Measurements from ENCODE around the gene PLEKHG2. TPM values are rescaled to one million over a fixed set of nuclear protein-coding genes. Genes with fewer than 3 reads are reported as not detected.

The PLEKHG2 gene
- total RNA-seq, 4 donors from 2014 or later, result 6.4 to 29.9 (median 7.7) TPM

DNA sequence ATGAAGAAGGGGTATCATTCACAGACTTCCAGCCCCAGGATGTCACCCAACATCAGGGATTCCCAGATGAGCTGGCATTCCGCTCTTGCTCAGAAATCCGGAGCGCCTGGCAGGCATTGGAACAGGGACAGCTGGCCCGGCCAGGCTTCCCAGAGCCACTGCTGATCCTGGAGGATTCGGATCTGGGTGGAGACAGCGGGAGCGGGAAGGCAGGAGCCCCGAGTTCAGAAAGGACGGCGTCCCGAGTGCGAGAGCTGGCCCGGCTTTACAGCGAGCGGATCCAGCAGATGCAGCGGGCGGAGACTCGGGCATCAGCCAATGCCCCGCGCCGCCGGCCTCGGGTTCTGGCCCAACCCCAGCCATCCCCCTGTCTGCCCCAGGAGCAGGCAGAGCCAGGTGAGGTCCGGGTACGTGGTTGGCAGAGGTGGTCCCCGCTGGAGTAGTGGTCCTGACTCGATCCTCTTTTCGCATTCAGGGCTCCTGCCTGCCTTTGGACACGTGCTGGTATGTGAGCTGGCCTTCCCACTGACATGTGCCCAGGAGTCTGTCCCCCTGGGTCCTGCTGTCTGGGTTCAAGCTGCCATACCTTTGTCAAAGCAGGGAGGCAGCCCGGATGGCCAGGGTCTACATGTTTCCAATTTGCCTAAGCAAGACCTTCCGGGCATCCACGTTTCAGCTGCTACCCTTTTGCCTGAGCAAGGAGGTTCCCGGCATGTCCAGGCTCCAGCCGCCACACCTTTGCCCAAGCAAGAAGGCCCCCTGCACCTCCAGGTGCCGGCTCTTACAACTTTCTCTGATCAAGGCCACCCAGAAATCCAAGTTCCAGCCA, 11.0 kb downstream of the PLEKHG2 start:
- TF ChIP-seq, protein P1, sequence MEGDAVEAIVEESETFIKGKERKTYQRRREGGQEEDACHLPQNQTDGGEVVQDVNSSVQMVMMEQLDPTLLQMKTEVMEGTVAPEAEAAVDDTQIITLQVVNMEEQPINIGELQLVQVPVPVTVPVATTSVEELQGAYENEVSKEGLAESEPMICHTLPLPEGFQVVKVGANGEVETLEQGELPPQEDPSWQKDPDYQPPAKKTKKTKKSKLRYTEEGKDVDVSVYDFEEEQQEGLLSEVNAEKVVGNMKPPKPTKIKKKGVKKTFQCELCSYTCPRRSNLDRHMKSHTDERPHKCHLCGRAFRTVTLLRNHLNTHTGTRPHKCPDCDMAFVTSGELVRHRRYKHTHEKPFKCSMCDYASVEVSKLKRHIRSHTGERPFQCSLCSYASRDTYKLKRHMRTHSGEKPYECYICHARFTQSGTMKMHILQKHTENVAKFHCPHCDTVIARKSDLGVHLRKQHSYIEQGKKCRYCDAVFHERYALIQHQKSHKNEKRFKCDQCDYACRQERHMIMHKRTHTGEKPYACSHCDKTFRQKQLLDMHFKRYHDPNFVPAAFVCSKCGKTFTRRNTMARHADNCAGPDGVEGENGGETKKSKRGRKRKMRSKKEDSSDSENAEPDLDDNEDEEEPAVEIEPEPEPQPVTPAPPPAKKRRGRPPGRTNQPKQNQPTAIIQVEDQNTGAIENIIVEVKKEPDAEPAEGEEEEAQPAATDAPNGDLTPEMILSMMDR (IDR thresholded peaks at IDR 0.05), result no peak
- no peak for TF ChIP-seq EP300 (IDR thresholded peaks at IDR 0.05)
- Histone ChIP-seq H3K4me1 (peaks cover 5% of the 10 kb centered on the region), H3K36me3 (peaks cover 51% of the 10 kb centered on the region), H3K27ac (no peak overlapping the region), H3K9me3 (no peaks in the 10 kb centered on the region), H3K4me3 (no peak overlapping the region), H3K27me3 (no peaks in the 10 kb centered on the region)
- DNase-seq (ENCODE audit: low spot score in 2 of 2), result no peak
- WGBS, result 81% methylated on average over 34 of the region's 35 CpGs

- Histone ChIP-seq H3K4me3 (no peak overlapping the region), H3K27ac (no peak overlapping the region), H3K9me3 (no peaks in the 10 kb centered on the region), H3K36me3 (peaks cover 45% of the 10 kb centered on the region), H3K27me3 (no peaks in the 10 kb centered on the region), H3K4me1 (peaks cover 9% of the 10 kb centered on the region)
- TF ChIP-seq POLR2AphosphoS5 (IDR thresholded peaks at IDR 0.05), result no peak
- TF ChIP-seq, protein P1 (IDR thresholded peaks at IDR 0.05), result no peak
- TF ChIP-seq EP300 (IDR thresholded peaks at IDR 0.05), result no peak
- no peak for TF ChIP-seq POLR2A (IDR thresholded peaks at IDR 0.05)
- 90% methylated on average over 8 of the region's 16 CpGs for WGBS
- DNase-seq (ENCODE audit: low spot score in 2 of 2), result no peak
These were observed 12.5 kb downstream of the PLEKHG2 start for GRCh38 chr19:39424934-39425333.

DNA sequence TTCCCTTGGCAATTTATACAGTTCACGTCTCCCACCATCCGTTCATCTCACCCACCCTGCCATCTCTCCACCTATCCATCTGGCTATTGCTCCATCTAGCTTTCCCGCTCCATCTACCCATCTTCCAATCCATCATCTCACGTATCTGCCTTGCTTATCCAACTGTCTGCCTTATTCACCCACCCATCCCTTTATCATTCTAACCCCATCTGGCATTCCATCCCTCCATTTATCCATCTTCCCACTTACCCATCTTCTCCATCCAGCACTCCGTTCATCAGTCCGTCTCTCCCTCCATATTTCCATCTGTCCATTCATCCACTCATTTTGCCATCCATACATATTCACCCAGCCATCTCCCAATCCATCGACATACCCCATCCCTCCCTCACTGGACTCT, 13.3 kb downstream of the PLEKHG2 start:
- WGBS, result 82% methylated on average over 7 of the region's 7 CpGs

DNA sequence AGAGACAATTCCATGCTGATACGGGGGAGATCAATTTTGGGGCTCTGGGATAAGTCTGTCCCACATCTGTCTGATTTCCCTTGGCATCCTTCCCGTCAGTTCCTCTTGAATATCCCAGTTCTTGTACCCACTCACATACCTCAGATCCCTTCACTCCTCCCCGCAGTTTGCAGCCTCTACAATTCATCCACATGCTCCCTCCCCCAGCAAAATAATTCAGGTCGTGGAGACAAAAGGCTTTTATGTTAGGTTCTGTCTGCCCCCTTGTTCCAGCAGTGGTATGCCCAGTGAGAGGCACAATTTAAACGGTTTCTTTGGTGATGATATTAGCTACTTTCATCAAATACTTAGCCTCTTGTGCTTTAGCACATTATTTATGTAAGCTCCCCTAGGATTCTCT, 13.7 kb downstream of the PLEKHG2 start:
- no peaks in the 10 kb centered on the region for H3K27me3 ChIP-seq
- H3K4me3 ChIP-seq, result no peak overlapping the region
- no peaks in the 10 kb centered on the region for H3K9me3 ChIP-seq
- H3K27ac ChIP-seq, result no peak overlapping the region
- WGBS, result 60% methylated on average over 5 of the region's 5 CpGs
- TF ChIP-seq POLR2A (IDR thresholded peaks at IDR 0.05), result no peak
- TF ChIP-seq, protein P1 (IDR thresholded peaks at IDR 0.05), result no peak
- TF ChIP-seq EP300 (IDR thresholded peaks at IDR 0.05), result no peak
- no peak for TF ChIP-seq POLR2AphosphoS5 (IDR thresholded peaks at IDR 0.05)
- peaks cover 15% of the 10 kb centered on the region for H3K4me1 ChIP-seq
- DNase-seq (ENCODE audit: low spot score in 2 of 2), result no peak
- H3K36me3 ChIP-seq, result peaks cover 35% of the 10 kb centered on the region

More for the DNA sequence above, 13.3 kb downstream of the PLEKHG2 start:
- no peaks in the 10 kb centered on the region for H3K9me3 ChIP-seq
- peaks cover 39% of the 10 kb centered on the region for H3K36me3 ChIP-seq
- H3K4me1 ChIP-seq, result peaks cover 12% of the 10 kb centered on the region
- no peak overlapping the region for H3K27ac ChIP-seq
- H3K4me3 ChIP-seq, result no peak overlapping the region
- TF ChIP-seq, protein P1 (IDR thresholded peaks at IDR 0.05), result no peak
- no peak for TF ChIP-seq POLR2AphosphoS5 (IDR thresholded peaks at IDR 0.05)
- DNase-seq (ENCODE audit: low spot score in 2 of 2), result no peak
- H3K27me3 ChIP-seq, result no peaks in the 10 kb centered on the region

DNA sequence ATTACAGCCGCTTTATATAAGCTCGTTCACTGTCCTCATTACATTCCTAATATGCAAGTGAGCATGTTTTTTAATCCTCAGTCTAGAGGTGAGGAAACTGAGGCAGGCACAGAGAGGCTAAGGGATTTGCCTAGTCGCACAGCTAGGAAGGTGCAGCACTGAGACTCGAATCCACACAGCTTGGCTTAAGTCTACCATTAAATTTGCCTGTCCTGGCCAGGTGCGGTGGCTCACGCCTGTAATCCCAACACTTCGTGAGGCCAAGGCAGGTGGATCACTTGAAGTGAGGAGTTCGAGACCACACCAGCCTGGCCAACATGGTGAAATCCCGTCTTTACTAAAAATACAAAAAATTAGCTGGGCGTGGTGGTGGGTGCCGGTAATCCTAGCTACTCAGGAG, 15.2 kb downstream of the PLEKHG2 start:
- Histone ChIP-seq H3K27me3 (no peaks in the 10 kb centered on the region), H3K9me3 (no peaks in the 10 kb centered on the region), H3K4me3 (no peak overlapping the region), H3K4me1 (peaks cover 15% of the 10 kb centered on the region), H3K27ac (no peak overlapping the region), H3K36me3 (peaks cover 32% of the 10 kb centered on the region)
- no peak for DNase-seq (ENCODE audit: low spot score in 2 of 2)
- 91% methylated on average over 11 of the region's 11 CpGs for WGBS
- TF ChIP-seq EP300 (IDR thresholded peaks at IDR 0.05), result no peak
- TF ChIP-seq, protein P1 (IDR thresholded peaks at IDR 0.05), result no peak
- no peak for TF ChIP-seq POLR2A (IDR thresholded peaks at IDR 0.05)
- no peak for TF ChIP-seq POLR2AphosphoS5 (IDR thresholded peaks at IDR 0.05)
